8988T (cell line): ENCODE measurements around the gene RPL10L.

Experiments
- DNase-seq: peaks from one replicate; pipeline ENCODE4 v3.0.0; 2011

The RPL10L gene

DNA sequence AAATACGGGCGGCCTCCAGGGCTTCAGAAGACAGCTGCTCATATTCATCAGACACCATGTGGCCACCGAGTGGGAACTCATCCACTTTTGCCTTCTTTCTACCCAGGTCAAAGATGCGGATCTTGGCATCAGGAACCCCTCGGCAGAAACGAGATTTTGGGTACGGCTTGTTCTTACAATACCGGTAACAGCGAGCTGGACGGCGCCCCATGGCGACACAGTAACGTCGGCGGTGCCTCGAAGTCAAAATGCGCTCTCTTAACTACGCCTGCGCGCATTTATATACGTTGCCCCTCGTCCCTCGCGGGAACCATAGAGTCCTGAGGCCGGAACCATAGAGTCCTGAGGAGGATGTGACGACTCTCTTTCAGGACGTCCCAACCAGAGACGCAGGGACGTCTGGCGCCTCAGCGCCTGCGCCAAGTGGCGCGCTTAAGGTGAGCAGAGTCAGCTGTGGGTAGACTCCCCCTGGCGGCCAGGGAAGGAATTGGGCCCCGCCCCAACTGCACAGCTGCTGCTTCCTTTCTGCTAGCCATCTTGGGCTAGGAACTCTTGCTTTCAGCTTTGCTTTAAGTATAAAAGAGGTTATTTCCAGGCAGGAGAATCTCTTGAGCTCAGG is at the start of gene RPL10L:
RPL10L (minus strand) TSS at position 256 of the 619 bp plus-strand sequence; CDS start at position 211, 45 bp downstream.
- DNase-seq, result no peak

DNA sequence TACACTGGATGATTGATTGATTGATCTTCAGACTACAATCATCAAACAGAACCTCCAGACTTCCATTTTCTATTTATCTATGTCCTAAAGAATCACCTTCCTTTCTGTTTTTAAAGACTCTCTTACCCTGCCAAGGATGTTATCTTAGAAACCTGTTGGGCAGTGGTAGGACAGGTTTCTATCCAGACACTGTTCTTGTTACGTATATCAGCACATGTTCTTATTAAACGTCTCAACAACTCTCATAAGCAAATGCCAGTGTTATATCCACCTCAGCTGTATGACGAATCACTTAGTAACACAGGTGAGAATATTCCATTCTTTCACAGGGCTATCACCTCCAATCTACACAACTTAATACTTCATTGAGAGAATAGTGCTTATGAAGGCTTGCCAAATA is 40.2 kb upstream of the RPL10L start:
- no peak for DNase-seq

DNA sequence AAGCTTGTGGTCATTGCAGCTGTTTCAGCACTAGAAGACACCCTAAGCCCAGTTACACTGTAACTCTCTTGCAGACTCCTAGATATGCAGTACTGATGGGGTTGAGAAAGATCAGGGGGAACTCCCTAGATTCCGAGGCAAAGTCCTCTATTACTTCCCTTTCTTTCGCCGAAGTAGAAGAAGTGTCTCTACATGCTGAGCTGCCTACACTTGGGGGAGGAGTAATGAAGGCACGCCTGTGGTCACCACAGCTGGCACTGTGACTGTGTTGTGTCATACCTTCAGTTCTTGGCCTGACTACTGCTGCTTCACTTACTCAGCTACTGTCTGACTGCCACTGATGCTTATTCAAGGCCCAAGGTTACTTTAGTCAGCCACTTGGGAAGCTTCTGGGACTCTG is 35.1 kb upstream of the RPL10L start:
- no peak for DNase-seq

DNA sequence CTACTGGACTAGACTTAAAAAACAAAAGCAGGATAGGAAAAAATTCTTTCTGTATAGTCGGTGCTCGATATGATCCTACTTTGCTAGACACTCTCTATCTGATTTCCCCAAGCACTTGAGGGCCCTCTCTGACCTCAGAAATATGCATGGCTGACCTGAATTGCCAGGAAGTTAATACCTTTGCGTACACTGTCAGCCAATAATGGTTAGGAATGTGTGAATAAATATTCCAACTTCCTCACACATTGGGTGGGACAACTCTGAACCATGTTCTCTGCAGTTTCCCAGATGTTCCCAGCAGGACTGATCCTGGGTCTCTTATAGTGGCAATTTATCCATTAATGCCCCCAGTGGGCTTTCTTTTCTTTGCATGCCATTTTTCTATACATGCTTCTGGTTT is 20.5 kb upstream of the RPL10L start:
- DNase-seq, result no peak

DNA sequence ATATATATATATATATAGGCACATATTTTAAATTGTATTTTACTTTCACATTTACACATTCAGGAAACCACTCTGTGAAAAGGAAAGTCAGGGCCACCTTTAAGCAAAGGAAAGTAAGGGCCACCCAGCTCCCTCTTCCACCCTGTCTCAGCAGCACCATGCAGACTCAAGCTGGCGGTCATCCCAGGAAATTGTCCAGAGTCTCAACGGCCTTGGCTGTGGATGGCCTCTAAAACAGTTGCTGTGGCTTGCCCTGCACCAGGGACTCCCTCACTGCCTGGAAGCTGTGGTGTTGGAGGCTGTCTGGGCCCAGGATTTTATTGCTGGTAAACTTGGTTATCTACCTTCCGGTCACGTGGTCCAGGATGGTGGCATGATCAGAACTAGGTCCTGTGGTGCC is 11.8 kb upstream of the RPL10L start:
- no peak for DNase-seq

DNA sequence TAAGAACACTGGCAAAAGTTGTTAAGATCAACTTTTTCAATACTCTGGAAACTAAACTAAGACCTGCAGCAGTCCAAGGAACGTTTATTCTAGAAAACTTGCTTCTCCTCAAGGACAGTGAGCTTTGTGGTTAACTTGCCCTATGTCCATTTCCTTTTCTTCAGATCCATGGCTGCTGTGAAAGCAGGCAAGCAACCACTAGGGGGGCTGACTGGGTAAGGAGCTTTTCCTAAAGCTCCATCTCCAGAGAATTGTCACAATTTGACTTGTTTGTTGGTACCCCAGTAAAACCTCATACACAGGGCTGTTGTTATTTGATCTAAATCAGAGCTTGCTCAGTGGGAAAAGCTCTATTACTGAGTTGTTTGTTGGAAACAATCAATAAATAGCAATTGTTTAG is 10.1 kb upstream of the RPL10L start:
- no peak for DNase-seq

DNA sequence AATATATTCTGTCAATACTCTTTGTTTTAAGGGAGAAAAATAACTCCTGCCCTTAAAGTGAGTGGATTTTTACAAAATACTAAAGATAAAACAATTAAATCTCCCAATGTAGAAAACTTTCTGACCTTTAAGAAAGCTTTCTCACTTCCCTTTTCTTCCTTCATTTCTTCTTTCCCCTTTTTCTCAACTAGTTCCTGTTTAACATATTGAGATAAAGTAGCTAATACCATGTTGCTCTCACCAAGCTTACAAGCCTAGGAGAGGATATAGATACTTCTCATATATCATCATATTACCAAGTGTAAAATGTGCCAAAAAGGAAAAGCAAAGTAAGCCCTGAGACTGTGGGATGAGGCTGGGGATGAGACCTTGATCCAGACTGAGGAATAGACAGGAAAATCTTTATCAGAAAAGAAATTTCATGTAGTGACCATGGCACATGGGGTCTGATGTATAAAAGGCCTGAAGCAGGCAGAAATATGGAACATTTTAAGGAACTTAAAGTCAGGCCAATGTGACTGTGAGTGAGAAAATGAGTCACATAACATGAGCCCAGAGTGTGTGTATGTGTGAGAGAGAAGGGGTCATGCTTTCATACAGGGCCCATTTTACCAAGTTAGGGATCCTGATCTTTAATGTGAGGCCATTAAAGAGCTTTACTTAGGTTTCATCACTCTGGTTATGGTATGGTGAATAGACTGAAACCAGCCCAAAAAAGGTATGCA is 1.6 kb upstream of the RPL10L start:
- no peak for DNase-seq

DNA sequence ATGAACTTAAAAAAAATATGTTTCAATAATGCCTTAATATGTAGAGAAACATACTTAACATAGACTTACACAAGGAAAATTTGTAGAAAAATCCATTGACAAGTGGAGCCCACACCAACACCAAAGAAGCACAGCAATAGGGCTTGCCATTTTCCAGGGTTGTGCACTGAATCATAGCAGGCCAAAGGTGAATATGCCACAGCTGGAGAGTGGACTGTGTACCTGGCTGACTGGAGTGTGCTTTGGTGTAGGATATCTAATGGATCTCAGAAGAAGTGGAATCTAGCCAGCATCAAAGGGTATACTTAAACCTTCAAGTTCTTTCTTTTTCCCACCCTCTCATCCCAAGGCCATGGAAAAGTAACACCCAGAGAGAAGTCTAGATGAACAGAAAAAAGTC is 4.8 kb downstream of the RPL10L start:
- DNase-seq, result no peak

DNA sequence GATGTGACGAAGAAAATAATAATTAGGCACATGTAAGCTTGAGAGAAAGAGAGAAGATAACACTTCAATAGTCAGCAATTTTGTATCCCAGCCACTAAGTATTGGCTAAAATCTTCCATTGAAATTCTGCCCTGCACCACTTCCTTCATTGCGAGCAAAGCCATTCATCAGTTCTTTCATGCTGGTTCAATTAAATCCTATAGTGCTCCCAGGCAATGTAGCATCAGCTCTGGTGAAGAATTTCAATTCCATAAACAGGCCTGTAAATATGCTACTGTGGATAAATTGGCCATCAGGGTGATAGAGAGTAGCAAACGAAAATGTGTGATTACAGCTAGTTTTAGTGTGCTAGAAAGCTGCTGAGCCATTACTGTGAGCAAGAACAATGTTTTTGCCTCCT is 24.7 kb downstream of the RPL10L start:
- DNase-seq, result no peak
